GM12873 (cell line): ENCODE measurements around the gene PDHB.

ENCODE experiments used
- CTCF ChIP-seq: IDR thresholded peaks from 2 replicates; pipeline ENCODE4 v1.5.1; 2012; ENCODE audit warnings: low read depth, mild to moderate bottlenecking, moderate library complexity, low read length, control low read depth; ENCODE audit not compliant: insufficient read depth; ENCODE audit errors: missing control alignments

PDHB gene

GRCh38 chr3:58434168-58434504 is 504 bp upstream of the PDHB start:
- no peak for TF ChIP-seq CTCF

- no peak for TF ChIP-seq CTCF
Measured at GRCh38 chr3:58432905-58433304, 727 bp downstream of the PDHB start.

GRCh38 chr3:58429657-58430056 is 4.0 kb downstream of the PDHB start:
- TF ChIP-seq CTCF: no peak

- TF ChIP-seq CTCF: no peak
Measured at GRCh38 chr3:58427661-58428361, 5.8 kb downstream of the PDHB start.

GRCh38 chr3:58425782-58426181 is 7.8 kb downstream of the PDHB start:
- TF ChIP-seq CTCF: no peak

GRCh38 chr3:58424613-58425012 is 9.0 kb downstream of the PDHB start:
- TF ChIP-seq CTCF: no peak

GRCh38 chr3:58422756-58423325 is 10.8 kb downstream of the PDHB start:
- TF ChIP-seq CTCF: peak; percentile 19
